Activated gamma-delta T cell (primary cell): ENCODE data around the gene TMEM269.

ENCODE experiments used
- DNase-seq: peaks from one replicate; lab custom pipeline; 2025; lab: John Stamatoyannopoulos, UW
- total RNA-seq, 2 donors: gene quantifications; one replicate each; lab custom pipeline; 2026; lab: John Stamatoyannopoulos, UW

Gene TMEM269, protein sequence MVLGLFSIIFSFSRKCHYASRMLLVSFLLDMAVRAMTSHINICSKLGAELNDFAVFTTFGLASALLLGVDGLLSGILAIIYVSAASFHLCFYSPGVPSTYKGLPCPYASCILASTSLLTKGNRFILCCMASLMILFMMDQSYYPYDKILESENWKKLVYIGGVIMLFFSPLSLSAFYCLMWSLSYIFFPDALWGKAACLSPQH
- 1.5 reads per million in 2 donors for total RNA-seq

GRCh38 chr1:42784946-42785693 is at the start of gene TMEM269:
TSS of gene TMEM269 (plus strand) at chr1:42784991. CDS start at chr1:42789894, 4,903 bp downstream.
- peak; percentile 23 for DNase-seq

DNA sequence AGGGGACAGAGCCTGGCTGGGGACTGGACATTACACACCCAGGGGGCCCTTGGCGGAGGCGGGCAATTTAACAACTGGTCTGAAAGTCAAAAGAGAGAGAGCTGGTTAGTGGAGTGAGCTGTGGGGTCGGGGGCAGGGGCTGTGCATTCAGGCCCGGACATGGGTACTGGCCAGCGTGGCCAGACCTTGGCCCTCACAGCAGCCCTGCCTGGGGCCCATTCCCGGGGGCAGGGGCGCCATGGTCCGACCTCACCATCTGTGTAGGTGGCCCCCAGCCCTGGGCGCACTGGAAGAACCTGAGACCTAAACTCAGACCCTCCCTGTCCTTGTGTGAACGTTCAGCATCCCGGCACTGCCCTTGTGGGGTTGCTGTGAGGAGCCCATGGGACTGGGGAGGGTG is 49.7 kb upstream of the TMEM269 start:
- DNase-seq, result no peak

GRCh38 chr1:42735477-42736105 is 49.2 kb upstream of the TMEM269 start:
- no peak for DNase-seq

- no peak for DNase-seq
These were observed 48.6 kb upstream of the TMEM269 start for GRCh38 chr1:42736152-42736551.

- no peak for DNase-seq
These were observed 48.1 kb upstream of the TMEM269 start for GRCh38 chr1:42736571-42737200.

DNA sequence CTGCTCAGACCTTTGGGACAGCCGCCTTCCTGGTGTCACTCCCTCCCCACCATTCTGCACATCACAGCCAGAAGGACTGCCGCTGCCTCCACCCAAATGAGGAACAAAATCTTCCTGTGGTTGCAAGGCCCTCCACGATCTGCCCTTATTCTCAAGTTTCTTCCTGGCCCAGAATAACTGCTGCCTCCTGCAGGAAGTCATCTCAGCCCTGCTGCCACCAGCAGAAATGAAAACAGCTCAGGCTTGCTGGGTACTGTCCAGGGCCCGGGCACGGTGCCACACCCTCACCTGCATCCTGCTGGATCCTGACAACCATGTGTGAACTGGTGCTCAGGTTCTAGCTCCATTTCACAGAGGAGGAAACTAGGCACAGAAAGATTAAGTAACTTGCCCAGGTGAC is 47.5 kb upstream of the TMEM269 start:
- no peak for DNase-seq

DNA sequence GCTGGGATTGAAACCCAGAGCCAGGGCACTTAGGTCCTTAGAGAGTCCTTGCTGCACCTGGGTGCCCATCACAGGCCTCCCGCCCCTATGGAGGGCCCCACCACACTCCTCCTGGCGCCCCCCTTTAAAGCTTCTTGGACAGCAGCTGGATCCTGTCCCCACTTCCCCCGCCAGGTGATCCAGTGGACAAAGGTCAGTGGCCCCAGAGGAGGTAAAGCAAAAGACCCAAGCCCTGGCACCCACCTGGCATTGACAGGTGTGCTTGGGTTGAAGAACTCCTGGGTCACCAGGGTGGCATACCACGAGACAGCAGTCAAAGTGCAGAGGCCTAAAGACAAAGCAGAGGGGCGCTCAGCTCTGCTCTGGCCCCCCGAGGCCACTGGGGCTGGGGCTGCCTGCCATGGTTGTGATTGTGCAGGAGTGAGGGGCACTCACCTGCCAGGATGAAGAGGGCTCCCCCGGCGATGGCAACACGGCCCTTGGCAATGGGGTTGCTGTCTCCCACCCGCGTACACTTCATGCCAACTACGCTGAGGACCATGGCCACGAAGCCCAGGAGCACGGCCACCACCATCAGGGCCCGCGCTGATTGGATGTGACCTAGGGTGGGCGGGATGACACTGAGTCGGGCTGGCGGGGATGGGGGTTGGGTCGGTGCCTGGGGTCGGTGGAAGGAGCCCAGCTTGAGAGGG is 46.7 kb upstream of the TMEM269 start:
- DNase-seq, result no peak

DNA sequence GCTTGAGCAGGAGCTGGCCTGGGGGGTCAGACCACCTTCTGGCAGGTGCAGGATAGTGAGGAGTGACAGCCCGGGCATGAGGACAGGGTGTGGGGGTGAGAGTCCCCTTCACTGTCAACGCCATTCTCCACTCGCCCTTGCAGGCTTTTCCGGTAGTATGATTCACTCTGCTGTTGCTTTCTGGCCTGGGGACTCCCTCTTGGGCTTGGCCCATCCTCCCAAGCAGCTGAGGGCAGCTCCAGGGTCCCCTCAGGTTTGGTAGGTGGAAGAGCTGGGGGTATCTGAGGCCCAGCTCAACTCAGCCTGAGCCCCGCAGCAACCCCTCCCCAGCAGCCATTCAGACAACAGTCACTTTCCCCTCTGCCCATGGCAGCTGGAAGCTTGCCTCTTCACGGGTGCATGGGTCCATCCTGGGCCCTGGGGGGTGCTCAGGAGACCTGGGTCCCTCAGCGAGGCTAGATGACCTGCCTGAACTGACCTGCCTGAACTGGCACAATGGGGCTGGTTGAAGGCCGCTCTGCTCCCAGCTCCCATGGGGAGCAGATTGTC is 46.0 kb upstream of the TMEM269 start:
- no peak for DNase-seq

- no peak for DNase-seq
These were observed 44.8 kb upstream of the TMEM269 start, which contains the start of gene CLDN19 for GRCh38 chr1:42739753-42740700. TSS of gene CLDN19 (minus strand) at chr1:42740236. CDS start at chr1:42740063, 173 bp downstream.

DNA sequence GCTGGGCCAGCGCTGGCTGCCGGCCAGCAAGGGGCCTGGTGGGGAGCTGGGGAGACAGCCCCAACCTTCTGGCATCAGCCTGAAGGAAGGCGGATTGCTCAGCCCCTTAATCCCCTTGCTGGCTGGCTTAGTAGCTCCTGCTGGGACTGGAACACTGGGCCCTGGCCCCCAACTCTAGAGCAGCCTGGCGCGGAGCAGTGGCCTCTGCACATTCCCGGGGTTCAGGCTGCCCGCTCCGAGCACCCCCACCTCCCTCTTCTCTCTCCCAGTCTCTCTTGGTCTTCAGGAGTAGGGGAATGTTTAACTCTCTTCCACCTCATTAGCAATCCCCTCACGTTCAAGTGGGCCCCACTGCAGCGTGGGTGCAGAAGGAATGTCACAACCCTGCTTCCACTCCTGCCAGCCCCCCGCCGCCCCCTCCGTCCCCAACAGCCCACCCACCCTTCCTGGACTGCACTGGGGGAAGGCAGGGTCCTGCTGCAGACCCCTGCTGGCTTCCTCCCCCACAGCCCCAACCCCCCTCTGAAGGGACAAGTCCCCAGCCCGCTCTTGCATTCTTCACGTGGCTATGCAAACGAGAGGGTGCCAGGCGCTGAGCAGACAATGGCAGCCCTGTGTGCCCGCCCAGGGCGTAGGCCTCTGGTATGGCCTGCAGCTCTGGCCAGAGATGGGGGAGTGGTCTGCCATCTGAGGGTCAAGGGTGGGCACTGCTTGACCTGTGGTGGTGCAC is 43.8 kb upstream of the TMEM269 start:
- no peak for DNase-seq

- DNase-seq, result no peak
These were observed 43.1 kb upstream of the TMEM269 start for GRCh38 chr1:42741706-42742105.

DNA sequence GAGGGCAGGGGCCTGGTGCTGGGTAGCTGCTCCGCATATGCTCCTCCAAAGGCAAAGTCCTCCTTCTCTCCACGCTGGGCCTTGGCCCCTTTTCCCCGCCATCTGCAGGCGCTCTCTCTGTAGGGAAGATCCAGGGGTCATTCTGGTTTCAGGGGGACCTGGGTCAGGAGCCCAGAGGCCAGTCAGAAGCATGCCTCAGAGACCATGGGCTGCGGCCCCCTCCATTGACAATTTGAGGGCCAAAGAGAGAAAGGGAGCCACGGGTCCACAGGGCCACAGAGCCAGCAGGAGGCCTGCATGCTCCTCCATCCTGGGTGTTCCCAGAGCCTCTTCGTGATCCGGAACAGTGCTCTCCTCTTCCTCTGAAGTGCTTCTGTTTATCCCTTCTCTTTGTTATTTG is 42.6 kb upstream of the TMEM269 start:
- no peak for DNase-seq

GRCh38 chr1:42742617-42743316 is 42.0 kb upstream of the TMEM269 start:
- DNase-seq, result no peak

DNA sequence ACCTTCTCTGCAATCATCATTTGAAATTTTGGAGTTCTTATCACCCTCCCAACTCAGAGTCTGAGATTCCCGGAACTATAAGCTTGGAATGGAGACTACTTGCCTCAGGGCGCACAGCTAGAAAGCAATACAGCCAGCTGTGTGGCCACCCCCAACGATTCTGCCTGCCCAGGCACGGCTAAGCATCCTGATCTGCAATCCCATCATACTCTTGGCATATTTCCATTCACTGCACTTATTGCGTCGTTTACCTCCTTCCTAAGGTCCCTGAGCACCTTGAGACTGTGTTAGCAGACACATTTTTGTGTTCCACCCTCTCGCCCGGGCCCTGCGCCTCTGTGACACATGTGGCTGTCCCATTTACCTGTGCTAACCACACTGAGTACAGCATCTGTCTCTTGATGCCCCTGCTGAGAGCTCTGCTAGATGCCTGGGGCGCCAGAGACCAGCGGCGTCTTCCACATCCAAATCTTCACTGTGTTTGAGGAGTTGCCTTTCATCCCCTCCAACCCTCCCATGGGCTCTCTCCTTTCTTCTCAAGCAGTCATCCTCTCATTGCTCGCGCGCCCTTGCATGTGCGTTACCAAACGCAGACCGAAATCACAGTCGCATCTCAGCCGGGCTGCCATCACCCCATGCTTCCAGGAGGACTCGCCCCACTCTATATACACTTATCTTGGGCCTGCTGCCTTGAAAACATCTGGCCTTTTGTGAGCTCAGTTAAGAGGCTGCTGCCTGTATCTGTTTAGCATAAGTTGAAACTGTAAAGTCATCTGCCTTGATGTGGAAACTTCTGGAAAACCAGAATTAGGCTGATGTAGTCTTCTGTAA is 41.3 kb upstream of the TMEM269 start:
- no peak for DNase-seq

DNA sequence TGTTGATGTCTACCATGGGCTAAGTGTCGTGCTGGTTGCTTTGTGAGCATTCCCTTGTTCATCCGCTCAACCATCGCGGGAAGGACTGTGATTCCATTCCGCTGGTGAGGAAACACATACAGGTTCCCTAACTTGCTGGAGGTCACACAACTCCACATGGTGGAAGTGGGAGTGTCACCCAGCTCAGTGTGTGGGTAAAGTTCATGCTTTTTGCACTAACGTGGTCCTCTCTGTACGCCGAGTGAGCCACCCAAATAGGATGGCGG is 40.7 kb upstream of the TMEM269 start:
- no peak for DNase-seq

- DNase-seq, result no peak
These were observed 38.9 kb upstream of the TMEM269 start for GRCh38 chr1:42745851-42746250.

- DNase-seq, result no peak
These were observed 38.2 kb upstream of the TMEM269 start for GRCh38 chr1:42746436-42747105.

DNA sequence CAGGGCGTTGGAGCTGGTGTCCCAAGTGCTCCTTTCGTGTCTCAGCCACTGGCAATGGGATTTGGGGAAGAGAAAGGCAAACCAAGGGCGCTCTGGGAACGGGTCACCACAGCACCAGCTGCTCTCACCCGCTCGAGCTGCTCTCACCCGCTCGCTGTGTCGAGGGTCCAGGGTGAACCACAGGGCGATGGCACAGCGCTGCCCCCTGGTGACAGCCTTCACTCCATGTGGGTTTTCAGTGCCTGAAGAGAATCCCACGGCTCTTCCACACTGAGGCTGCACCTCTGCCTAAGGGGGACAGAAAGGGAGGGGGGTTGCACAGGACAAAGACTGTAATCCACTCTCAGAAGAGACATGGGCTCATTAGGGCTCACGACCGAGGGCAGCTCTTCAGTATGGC is 37.7 kb upstream of the TMEM269 start:
- DNase-seq, result no peak
